ENCODE measurements around the gene TMEM119. TPM values are rescaled to one million over a fixed set of nuclear protein-coding genes. Genes with fewer than 3 reads are reported as not detected.

Gene TMEM119
- total RNA-seq, 4 donors from 2014 or later: 9.0 to 48.8 (median 42.3) TPM

- H3K9me3 ChIP-seq: no peaks in the 10 kb centered on the region
- WGBS, 2 donors: 50 to 62% methylated on average over 3 of the region's 3 CpGs
- TF ChIP-seq POLR2A (IDR thresholded peaks at IDR 0.05): no peak
- peak; percentile 9 to 59 (median 29) for TF ChIP-seq CTCF (IDR thresholded peaks at IDR 0.05)
- TF ChIP-seq EP300 (IDR thresholded peaks at IDR 0.05): peak in 1 of 2 donors; percentile 8
- DNase-seq (ENCODE audit: low spot score in 2 of 2): no peak
- H3K4me1 ChIP-seq: peaks cover 0 to 26% (median 4%) of the 10 kb centered on the region in 4 donors
- H3K36me3 ChIP-seq: peaks cover 0 to 44% (median 13%) of the 10 kb centered on the region in 3 donors
- H3K4me3 ChIP-seq: no peak overlapping the region
- no peaks in the 10 kb centered on the region for H3K27me3 ChIP-seq
- H3K27ac ChIP-seq: peak overlapping the region in 2 of 4 donors; percentile 19
Measured at GRCh38 chr12:108570743-108571608, 26.9 kb downstream of the TMEM119 start.

- DNase-seq (ENCODE audit: low spot score in 2 of 2): no peak
- WGBS, 2 donors: 77 to 81% methylated on average over 10 of the region's 10 CpGs
- H3K9me3 ChIP-seq: no peaks in the 10 kb centered on the region
- peaks cover 0 to 63% (median 16%) of the 10 kb centered on the region in 3 donors for H3K36me3 ChIP-seq
- no peak overlapping the region for H3K4me3 ChIP-seq
- no peaks in the 10 kb centered on the region for H3K27me3 ChIP-seq
- TF ChIP-seq CTCF (IDR thresholded peaks at IDR 0.05): no peak
- no peak for TF ChIP-seq POLR2A (IDR thresholded peaks at IDR 0.05)
- no peak for TF ChIP-seq EP300 (IDR thresholded peaks at IDR 0.05)
- peaks cover 0 to 50% (median 5%) of the 10 kb centered on the region in 4 donors for H3K4me1 ChIP-seq
- peak overlapping the region in 3 of 4 donors; percentile 11 to 56 (median 40) for H3K27ac ChIP-seq
Measured at GRCh38 chr12:108568338-108569154, 29.3 kb downstream of the TMEM119 start.

- no peaks in the 10 kb centered on the region for H3K9me3 ChIP-seq
- H3K27ac ChIP-seq: peak overlapping the region in 3 of 4 donors; percentile 40 to 67 (median 56)
- TF ChIP-seq POLR2A (IDR thresholded peaks at IDR 0.05) (no peak), EP300 (IDR thresholded peaks at IDR 0.05) (no peak), CTCF (IDR thresholded peaks at IDR 0.05) (no peak)
- 59 to 68% methylated on average over 7 of the region's 7 CpGs for WGBS, 2 donors
- no peak overlapping the region for H3K4me3 ChIP-seq
- H3K27me3 ChIP-seq: no peaks in the 10 kb centered on the region
- H3K4me1 ChIP-seq: peaks cover 0 to 54% (median 5%) of the 10 kb centered on the region in 4 donors
- peak in 1 of 2 donors; percentile 48 for DNase-seq (ENCODE audit: low spot score in 2 of 2)
- peaks cover 0 to 63% (median 16%) of the 10 kb centered on the region in 3 donors for H3K36me3 ChIP-seq
Measured at GRCh38 chr12:108567406-108568337, 30.2 kb downstream of the TMEM119 start.

- no peak for DNase-seq (ENCODE audit: low spot score in 2 of 2)
- Histone ChIP-seq H3K4me1 (peaks cover 0 to 59% (median 5%) of the 10 kb centered on the region in 4 donors), H3K27ac (peak overlapping the region in 2 of 4 donors; percentile 61 to 69)
Measured at GRCh38 chr12:108566452-108566851, 31.4 kb downstream of the TMEM119 start.

More at GRCh38 chr12:108566452-108566851, 31.4 kb downstream of the TMEM119 start:
- no peaks in the 10 kb centered on the region for H3K27me3 ChIP-seq
- 89 to 92% methylated on average over 4 of the region's 4 CpGs for WGBS, 2 donors
- no peak overlapping the region for H3K4me3 ChIP-seq
- H3K36me3 ChIP-seq: peaks cover 0 to 63% (median 16%) of the 10 kb centered on the region in 3 donors
- TF ChIP-seq CTCF (IDR thresholded peaks at IDR 0.05): no peak
- TF ChIP-seq POLR2A (IDR thresholded peaks at IDR 0.05): no peak
- no peak for TF ChIP-seq EP300 (IDR thresholded peaks at IDR 0.05)
- no peaks in the 10 kb centered on the region for H3K9me3 ChIP-seq

All from tibial nerve (tissue), 4 donors.